ENCODE data around the gene TTYH1.

The TTYH1 gene

DNA sequence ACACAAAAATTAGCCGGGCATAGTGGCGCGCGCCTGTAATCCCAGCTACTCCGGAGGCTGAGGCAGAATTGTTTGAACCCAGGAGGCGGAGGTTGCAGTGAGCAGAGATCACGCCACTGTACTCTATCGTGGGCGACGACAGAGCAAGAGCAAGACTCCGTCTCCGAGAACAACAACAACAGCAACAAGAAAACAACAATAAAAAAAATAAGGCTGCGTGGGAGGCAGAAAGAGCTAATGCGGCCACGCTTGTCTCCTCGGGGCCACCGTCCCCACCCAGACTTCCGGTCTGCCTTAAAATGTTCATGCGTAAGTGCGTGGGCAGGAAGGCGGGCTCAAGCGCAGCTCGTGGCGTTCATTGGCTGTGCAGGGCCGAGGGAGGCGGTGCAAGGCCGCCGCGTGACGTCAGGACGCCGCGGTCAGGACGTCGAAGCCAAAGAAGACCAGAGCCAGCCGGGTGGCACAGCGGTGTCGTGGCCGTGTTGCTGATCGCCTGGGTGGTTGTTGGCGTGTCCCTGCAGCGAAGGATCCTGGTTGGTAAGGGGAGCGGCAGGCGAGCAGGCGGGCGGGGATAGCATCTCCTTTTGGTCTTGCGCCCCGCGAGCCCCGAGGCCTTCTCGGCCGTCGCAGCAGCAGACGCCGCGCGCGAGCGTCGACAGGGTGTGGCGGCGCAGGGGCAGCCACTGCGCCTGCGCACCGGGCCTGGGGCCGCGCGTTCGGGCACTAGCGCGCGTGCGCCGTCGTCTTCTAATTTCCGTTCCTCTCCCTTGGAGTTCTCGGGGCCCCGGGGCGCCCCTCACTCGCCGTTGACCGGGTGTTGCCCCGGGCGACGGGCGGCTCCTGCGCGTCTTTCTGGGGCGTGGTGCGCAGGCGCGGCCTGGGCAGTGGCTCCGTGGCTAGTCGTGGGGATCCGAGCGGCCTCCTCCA lies 33.8 kb downstream of the TTYH1 start, which contains the start of gene LENG8:
Gene LENG8 (plus strand): TSS at position 426 of the 927 bp plus-strand sequence. CDS start 2,146 bp downstream, outside the sequence.
- Histone ChIP-seq H3K9ac (ENCODE audit: insufficient read length) (peak within 1 kb of the TSS; percentile 90), H3K9me3 (ENCODE audit: low read depth, low read length) (no peaks in the 10 kb centered on the region), H3K27ac (peak within 1 kb of the TSS; percentile 88), H3K36me3 (ENCODE audit: insufficient read depth, low read length) (peaks cover 44% of the 10 kb centered on the region), H3K4me3 (peak within 1 kb of the TSS; percentile 85)
- TF ChIP-seq FOXP2 (optimal IDR thresholded peaks at IDR 0.05; ENCODE audit: control extremely low read depth, extremely low read length, insufficient read depth) (peak; percentile 30), EZH2 (IDR thresholded peaks at IDR 0.05) (no peak), POLR2AphosphoS5 (IDR thresholded peaks at IDR 0.05; ENCODE audit: borderline replicate concordance, low read depth, low read length) (peak; percentile 97)
- peak; percentile 94 for DNase-seq (ENCODE audit: low read depth, low spot score)

- peak overlapping the region; percentile 90 for H3K9ac ChIP-seq (ENCODE audit: insufficient read length)
- DNase-seq (ENCODE audit: low read depth, low spot score): no peak
- H3K4me3 ChIP-seq: peak overlapping the region; percentile 85
- no peaks in the 10 kb centered on the region for H3K9me3 ChIP-seq (ENCODE audit: low read depth, low read length)
- H3K27ac ChIP-seq: peak overlapping the region; percentile 88; the same call in 1 of the 2 replicates
- no peak for TF ChIP-seq EZH2 (IDR thresholded peaks at IDR 0.05)
- no peak for TF ChIP-seq POLR2AphosphoS5 (IDR thresholded peaks at IDR 0.05; ENCODE audit: borderline replicate concordance, low read depth, low read length)
- no peak for TF ChIP-seq FOXP2 (optimal IDR thresholded peaks at IDR 0.05; ENCODE audit: control extremely low read depth, extremely low read length, insufficient read depth)
- H3K36me3 ChIP-seq (ENCODE audit: insufficient read depth, low read length): peaks cover 49% of the 10 kb centered on the region
Observed at GRCh38 chr19:54449701-54450069, 34.4 kb downstream of the TTYH1 start.

DNA sequence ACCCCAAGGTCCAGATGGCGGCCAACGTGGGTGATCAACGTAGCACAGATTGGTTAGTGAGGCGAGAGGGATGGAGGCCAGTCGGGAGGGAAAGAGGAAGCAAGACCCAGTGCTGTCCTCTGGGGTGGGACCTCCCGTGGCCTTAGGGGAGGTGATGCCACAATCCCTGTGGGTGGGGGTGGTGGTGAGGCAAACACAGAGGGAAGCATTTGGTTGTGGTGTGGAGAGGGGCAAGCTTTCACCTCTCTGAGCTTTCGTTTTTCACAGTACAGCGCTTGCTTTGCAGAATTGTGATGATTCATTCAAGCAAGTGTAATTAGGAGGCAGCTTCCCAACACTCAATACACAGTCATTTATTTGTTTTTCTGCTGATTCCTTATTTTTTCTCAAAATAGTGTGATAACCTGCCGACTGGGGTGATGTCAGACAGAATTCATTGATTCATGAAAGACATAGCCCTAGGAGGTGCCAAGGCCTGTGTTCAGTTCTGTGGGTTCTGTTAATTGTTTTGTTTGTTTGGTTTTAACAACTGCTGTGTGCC lies 36.1 kb downstream of the TTYH1 start:
- peaks cover 58% of the 10 kb centered on the region for H3K36me3 ChIP-seq (ENCODE audit: insufficient read depth, low read length)
- no peak for TF ChIP-seq POLR2AphosphoS5 (IDR thresholded peaks at IDR 0.05; ENCODE audit: borderline replicate concordance, low read depth, low read length)
- TF ChIP-seq FOXP2 (optimal IDR thresholded peaks at IDR 0.05; ENCODE audit: control extremely low read depth, extremely low read length, insufficient read depth): no peak
- TF ChIP-seq EZH2 (IDR thresholded peaks at IDR 0.05): no peak
- DNase-seq (ENCODE audit: low read depth, low spot score): no peak
- H3K9ac ChIP-seq (ENCODE audit: insufficient read length): peak overlapping the region; percentile 57
- no peak overlapping the region for H3K27ac ChIP-seq
- H3K4me3 ChIP-seq: no peak overlapping the region
- H3K9me3 ChIP-seq (ENCODE audit: low read depth, low read length): no peaks in the 10 kb centered on the region

- DNase-seq (ENCODE audit: low read depth, low spot score): no peak
- no peak overlapping the region for H3K27ac ChIP-seq
- no peak overlapping the region for H3K9ac ChIP-seq (ENCODE audit: insufficient read length)
- no peaks in the 10 kb centered on the region for H3K9me3 ChIP-seq (ENCODE audit: low read depth, low read length)
- TF ChIP-seq FOXP2 (optimal IDR thresholded peaks at IDR 0.05; ENCODE audit: control extremely low read depth, extremely low read length, insufficient read depth) (no peak), POLR2AphosphoS5 (IDR thresholded peaks at IDR 0.05; ENCODE audit: borderline replicate concordance, low read depth, low read length) (no peak), EZH2 (IDR thresholded peaks at IDR 0.05) (no peak)
- peaks cover 62% of the 10 kb centered on the region for H3K36me3 ChIP-seq (ENCODE audit: insufficient read depth, low read length)
- no peak overlapping the region for H3K4me3 ChIP-seq
Observed at GRCh38 chr19:54451997-54452396, 36.7 kb downstream of the TTYH1 start.

GRCh38 chr19:54452626-54453025 lies 37.4 kb downstream of the TTYH1 start:
- Histone ChIP-seq H3K9me3 (ENCODE audit: low read depth, low read length) (no peaks in the 10 kb centered on the region), H3K9ac (ENCODE audit: insufficient read length) (no peak overlapping the region), H3K4me3 (no peak overlapping the region), H3K36me3 (ENCODE audit: insufficient read depth, low read length) (peaks cover 68% of the 10 kb centered on the region), H3K27ac (no peak overlapping the region)
- DNase-seq (ENCODE audit: low read depth, low spot score): no peak
- TF ChIP-seq POLR2AphosphoS5 (IDR thresholded peaks at IDR 0.05; ENCODE audit: borderline replicate concordance, low read depth, low read length) (no peak), FOXP2 (optimal IDR thresholded peaks at IDR 0.05; ENCODE audit: control extremely low read depth, extremely low read length, insufficient read depth) (no peak), EZH2 (IDR thresholded peaks at IDR 0.05) (no peak)

- H3K9ac ChIP-seq (ENCODE audit: insufficient read length): no peak overlapping the region
- H3K27ac ChIP-seq: no peak overlapping the region
- H3K4me3 ChIP-seq: no peak overlapping the region
- H3K36me3 ChIP-seq (ENCODE audit: insufficient read depth, low read length): peaks cover 83% of the 10 kb centered on the region
- DNase-seq (ENCODE audit: low read depth, low spot score): no peak
- H3K9me3 ChIP-seq (ENCODE audit: low read depth, low read length): no peaks in the 10 kb centered on the region
- TF ChIP-seq POLR2AphosphoS5 (IDR thresholded peaks at IDR 0.05; ENCODE audit: borderline replicate concordance, low read depth, low read length) (no peak), FOXP2 (optimal IDR thresholded peaks at IDR 0.05; ENCODE audit: control extremely low read depth, extremely low read length, insufficient read depth) (no peak), EZH2 (IDR thresholded peaks at IDR 0.05) (no peak)
Observed at GRCh38 chr19:54453921-54454780, 38.9 kb downstream of the TTYH1 start.

DNA sequence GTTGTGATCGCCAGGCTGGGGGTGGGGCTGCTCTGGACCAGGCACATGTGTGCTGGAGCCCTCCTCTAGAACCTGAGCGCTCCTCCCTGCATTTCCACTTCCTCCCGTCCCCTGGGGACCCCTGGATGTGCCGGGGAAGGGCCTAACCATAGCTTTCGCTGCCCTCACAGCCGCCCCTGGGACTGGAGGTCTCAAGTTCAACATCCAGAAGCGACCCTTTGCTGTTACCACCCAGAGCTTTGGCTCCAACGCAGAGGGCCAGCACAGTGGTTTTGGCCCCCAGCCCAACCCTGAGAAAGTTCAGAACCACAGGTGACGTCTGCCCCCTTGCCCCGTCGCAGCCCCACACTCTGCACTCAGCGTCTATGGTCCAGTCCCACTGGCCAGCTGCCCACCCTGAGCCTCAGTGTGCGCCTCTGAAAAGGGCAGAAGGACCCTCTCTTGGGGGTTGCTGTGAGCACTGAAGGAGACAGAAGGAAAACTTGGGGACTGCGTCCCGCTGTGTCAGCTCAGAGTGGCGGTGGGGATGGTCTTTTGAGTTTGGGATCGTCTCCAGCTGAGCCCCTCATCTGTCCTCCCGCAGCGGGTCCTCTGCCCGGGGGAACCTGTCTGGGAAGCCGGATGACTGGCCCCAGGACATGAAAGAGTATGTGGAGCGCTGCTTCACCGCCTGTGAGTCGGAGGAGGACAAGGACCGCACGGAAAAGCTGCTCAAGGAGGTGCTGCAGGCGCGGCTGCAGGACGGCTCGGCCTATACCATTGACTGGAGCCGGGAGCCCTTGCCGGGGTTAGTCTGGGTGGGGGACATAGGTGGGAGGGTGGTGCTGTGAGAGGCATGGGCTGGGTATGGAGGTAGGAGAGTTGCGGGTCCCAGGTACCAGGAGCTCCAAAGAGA lies 39.8 kb downstream of the TTYH1 start:
- Histone ChIP-seq H3K4me3 (no peak overlapping the region), H3K9ac (ENCODE audit: insufficient read length) (no peak overlapping the region), H3K27ac (no peak overlapping the region), H3K36me3 (ENCODE audit: insufficient read depth, low read length) (peaks cover 89% of the 10 kb centered on the region), H3K9me3 (ENCODE audit: low read depth, low read length) (no peaks in the 10 kb centered on the region)
- TF ChIP-seq FOXP2 (optimal IDR thresholded peaks at IDR 0.05; ENCODE audit: control extremely low read depth, extremely low read length, insufficient read depth) (no peak), EZH2 (IDR thresholded peaks at IDR 0.05) (no peak), POLR2AphosphoS5 (IDR thresholded peaks at IDR 0.05; ENCODE audit: borderline replicate concordance, low read depth, low read length) (no peak; the same call in 1 of the 2 replicates)
- DNase-seq (ENCODE audit: low read depth, low spot score): no peak
